Activated CD4-positive, alpha-beta memory T cell treated with anti-CD3 and anti-CD28 coated beads, Interleukin-2, amount 10 ng/mL, durations not matched to agents 7 days and 5 days (primary cell): ENCODE results near the gene KDM4F. TPM values are rescaled to one million over a fixed set of nuclear protein-coding genes. Genes with fewer than 3 reads are reported as not detected.

Experiments used
- CTCF ChIA-PET: fragments of 350-600 bp; sonication (Branson Sonifier 250); formaldehyde crosslinking; loops from one replicate; lab custom pipeline; 2021; ENCODE audit warnings: antibody characterized with exemption, inconsistent platforms; lab: Charles Lee
- POLR2A ChIA-PET: fragments of 350-600 bp; sonication (Branson Sonifier 250); formaldehyde crosslinking; loops from one replicate; lab custom pipeline; 2021; ENCODE audit warnings: antibody characterized with exemption; lab: Charles Lee
- DNase-seq: peaks from one replicate; pipeline ENCODE4 v3.0.0-alpha.2; 2020
- H3K27ac Mint-ChIP-seq: one replicate; pipeline ENCODE4 v1.8.0; 2021; ENCODE audit warnings: mild to moderate bottlenecking, mixed read lengths
- H3K27me3 Mint-ChIP-seq: one replicate; pipeline ENCODE4 v1.8.0; 2021; ENCODE audit warnings: mixed read lengths
- H3K36me3 Mint-ChIP-seq: one replicate; pipeline ENCODE4 v1.8.0; 2021; ENCODE audit warnings: low read depth, mixed read lengths
- H3K4me1 Mint-ChIP-seq: one replicate; pipeline ENCODE4 v1.8.0; 2021; ENCODE audit warnings: mixed read lengths
- H3K4me3 Mint-ChIP-seq: one replicate; pipeline ENCODE4 v1.8.0; 2021; ENCODE audit warnings: mild to moderate bottlenecking, mixed read lengths
- H3K9me3 Mint-ChIP-seq: one replicate; pipeline ENCODE4 v1.8.0; 2021; ENCODE audit warnings: mixed read lengths
- total RNA-seq, 2 experiments: library from RNA; stranded (reverse); gene quantifications; one replicate each; pipeline ENCODE4 v1.2.3, GENCODE V29; 2021

Gene KDM4F
- total RNA-seq, 2 experiments from 2014 or later: not detected

GRCh38 chr11:95084509-95084908 lies 35.3 kb downstream of the KDM4F start:
- no peaks in the 10 kb centered on the region for H3K9me3 Mint-ChIP-seq
- ChIA-PET CTCF (interaction anchor here (1.0 to 2.6 kb wide), 5 partner anchors 9 to 620 kb away, joined by 3 to 18 read pairs (median 4); partner anchors contain the start of genes CWC15 and SRSF8), POLR2A (interaction anchor here (1.0 to 2.6 kb wide), 6 partner anchors 10 to 704 kb away, joined by 3 to 22 read pairs (median 5); partner anchors contain the start of genes FAM76B and SRSF8)
- DNase-seq: peak; percentile 40
- H3K36me3 Mint-ChIP-seq: no peaks in the 10 kb centered on the region
- H3K27ac Mint-ChIP-seq: no peak overlapping the region
- peaks cover 32% of the 10 kb centered on the region for H3K4me1 Mint-ChIP-seq
- H3K27me3 Mint-ChIP-seq: no peaks in the 10 kb centered on the region
- H3K4me3 Mint-ChIP-seq: no peak overlapping the region

DNA sequence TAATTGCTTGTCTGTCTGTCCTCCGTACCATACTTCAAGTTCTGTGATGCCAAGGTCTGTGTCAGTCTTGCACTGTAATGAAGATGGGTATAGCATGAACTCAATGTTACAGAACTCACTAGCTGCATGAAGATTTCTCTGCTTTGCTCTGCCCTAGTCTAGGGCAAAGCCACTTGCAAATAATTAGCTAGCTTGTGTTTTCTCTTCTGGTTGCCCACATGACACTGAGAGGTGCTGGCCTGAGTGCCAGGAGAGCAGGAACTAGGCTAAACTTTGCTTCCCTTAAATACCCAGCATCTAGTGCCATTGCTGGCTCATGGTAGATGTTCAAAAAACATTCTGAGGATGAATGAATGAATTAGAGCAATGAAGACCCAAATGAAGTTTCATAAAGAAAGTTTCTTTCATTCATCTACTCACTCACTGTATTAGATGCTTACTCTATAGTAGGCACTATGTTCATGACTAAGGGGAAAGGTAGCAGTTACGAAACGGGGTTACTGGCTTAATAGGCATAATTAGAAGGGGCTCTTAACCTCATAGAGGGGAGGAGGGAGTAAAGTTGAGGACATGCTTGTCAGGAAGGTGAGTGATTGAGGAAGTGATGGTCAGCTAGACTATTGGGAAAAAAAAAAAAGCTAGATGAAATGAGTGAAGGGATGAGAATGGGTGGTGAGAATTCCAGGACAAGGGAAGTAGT lies 36.0 kb downstream of the KDM4F start:
- peaks cover 33% of the 10 kb centered on the region for H3K4me1 Mint-ChIP-seq
- CTCF ChIA-PET: interaction anchor here (1.0 to 2.6 kb wide), 5 partner anchors 8 to 620 kb away, joined by 3 to 18 read pairs (median 4); partner anchors contain the start of genes CWC15 and SRSF8
- H3K9me3 Mint-ChIP-seq: no peaks in the 10 kb centered on the region
- no peaks in the 10 kb centered on the region for H3K27me3 Mint-ChIP-seq
- DNase-seq: no peak
- H3K4me3 Mint-ChIP-seq: no peak overlapping the region
- POLR2A ChIA-PET: interaction anchor here (1.0 to 2.6 kb wide), 6 partner anchors 10 to 704 kb away, joined by 3 to 22 read pairs (median 5); partner anchors contain the start of genes FAM76B and SRSF8
- H3K27ac Mint-ChIP-seq: no peak overlapping the region
- no peaks in the 10 kb centered on the region for H3K36me3 Mint-ChIP-seq

DNA sequence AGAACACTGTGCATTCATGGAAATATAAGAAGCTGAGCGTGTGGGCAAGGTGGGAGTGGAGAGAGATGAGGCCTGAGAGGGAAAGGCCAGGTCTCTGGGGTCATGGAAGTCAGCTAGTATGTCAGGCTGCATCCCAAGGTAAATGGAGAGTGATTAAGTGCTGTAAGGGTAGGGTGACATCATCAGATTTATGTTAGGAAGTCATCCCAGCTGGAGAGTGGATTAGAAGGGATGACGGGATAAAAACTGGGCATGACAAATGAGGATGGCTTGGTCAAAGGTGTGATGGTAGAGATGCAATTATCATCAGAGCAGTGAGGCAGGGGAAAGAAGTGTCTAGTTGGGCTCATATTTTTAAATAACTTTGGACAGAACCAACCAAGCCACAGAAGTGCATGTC lies 36.9 kb downstream of the KDM4F start:
- ChIA-PET CTCF (interaction anchor here (1.6 to 2.6 kb wide), 2 partner anchors 18 to 22 kb away, joined by 3 to 18 read pairs; partner anchors contain the start of gene SRSF8), POLR2A (interaction anchor here (2.4 to 2.6 kb wide), 2 partner anchors 11 to 18 kb away, joined by 10 to 22 read pairs; partner anchors contain the start of gene SRSF8)
- Mint-ChIP-seq H3K9me3 (no peaks in the 10 kb centered on the region), H3K27ac (no peak overlapping the region), H3K4me1 (peaks cover 41% of the 10 kb centered on the region), H3K27me3 (no peaks in the 10 kb centered on the region), H3K4me3 (no peak overlapping the region), H3K36me3 (no peaks in the 10 kb centered on the region)
- no peak for DNase-seq

GRCh38 chr11:95086836-95087570 lies 37.8 kb downstream of the KDM4F start:
- H3K36me3 Mint-ChIP-seq: peaks cover 6% of the 10 kb centered on the region
- H3K4me3 Mint-ChIP-seq: no peak overlapping the region
- H3K4me1 Mint-ChIP-seq: peaks cover 50% of the 10 kb centered on the region
- CTCF ChIA-PET: interaction anchor here (9.4 kb wide), 1 partner anchor 18 kb away, joined by 167 read pairs; the partner anchor contains the start of gene SRSF8
- DNase-seq: no peak
- H3K27ac Mint-ChIP-seq: no peak overlapping the region
- no peaks in the 10 kb centered on the region for H3K9me3 Mint-ChIP-seq
- POLR2A ChIA-PET: interaction anchor here (0.7 to 7.6 kb wide), 2 partner anchors 9 to 16 kb away, joined by 3 to 253 read pairs; partner anchors contain the start of gene SRSF8
- H3K27me3 Mint-ChIP-seq: no peaks in the 10 kb centered on the region

DNA sequence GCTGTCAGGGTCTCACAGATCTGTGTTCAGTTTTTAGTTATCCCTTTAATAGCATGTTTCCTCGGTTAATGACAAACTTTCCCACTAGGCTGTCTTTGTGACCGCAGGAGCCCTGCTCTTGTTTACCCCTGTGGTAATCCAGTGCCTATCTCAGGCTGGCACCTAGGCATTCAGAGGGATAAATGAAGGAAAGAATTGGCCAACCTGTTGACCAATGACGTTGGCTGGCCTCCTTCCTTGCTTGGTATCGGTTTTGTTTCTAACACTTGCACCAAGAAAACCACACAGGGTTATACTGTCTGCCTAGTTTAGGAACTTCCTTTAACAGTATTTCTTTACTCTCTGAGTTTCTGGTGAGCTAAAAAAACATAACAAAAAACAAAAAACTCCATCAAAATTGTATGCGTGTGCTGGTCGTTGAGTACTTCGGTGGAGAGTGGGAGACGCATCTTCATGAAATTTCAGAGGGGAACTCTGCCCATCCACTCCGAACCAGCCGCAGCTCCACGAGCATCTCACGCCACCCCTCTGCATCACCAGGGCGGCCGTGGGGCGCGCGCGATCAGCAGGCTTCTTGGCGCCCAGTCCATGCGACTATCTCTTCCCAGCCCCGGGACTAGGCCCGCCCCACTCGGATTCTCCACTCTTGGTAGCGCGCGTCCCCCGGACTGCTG lies 39.9 kb downstream of the KDM4F start:
- H3K27ac Mint-ChIP-seq: peak overlapping the region; percentile 93
- H3K4me3 Mint-ChIP-seq: peak overlapping the region; percentile 84
- ChIA-PET POLR2A (interaction anchor here (0.7 to 7.6 kb wide), 20 partner anchors 8 to 1300 kb away, joined by 3 to 253 read pairs (median 8); partner anchors contain the start of genes CCDC82, CEP57, CWC15 and FAM76B), CTCF (interaction anchor here (1.1 to 9.4 kb wide), 5 partner anchors 9 to 142 kb away, joined by 4 to 167 read pairs (median 14); partner anchors contain the start of genes SESN3 and SRSF8)
- no peaks in the 10 kb centered on the region for H3K27me3 Mint-ChIP-seq
- peaks cover 6% of the 10 kb centered on the region for H3K36me3 Mint-ChIP-seq
- peaks cover 68% of the 10 kb centered on the region for H3K4me1 Mint-ChIP-seq
- no peaks in the 10 kb centered on the region for H3K9me3 Mint-ChIP-seq
- DNase-seq: peak; percentile 49

DNA sequence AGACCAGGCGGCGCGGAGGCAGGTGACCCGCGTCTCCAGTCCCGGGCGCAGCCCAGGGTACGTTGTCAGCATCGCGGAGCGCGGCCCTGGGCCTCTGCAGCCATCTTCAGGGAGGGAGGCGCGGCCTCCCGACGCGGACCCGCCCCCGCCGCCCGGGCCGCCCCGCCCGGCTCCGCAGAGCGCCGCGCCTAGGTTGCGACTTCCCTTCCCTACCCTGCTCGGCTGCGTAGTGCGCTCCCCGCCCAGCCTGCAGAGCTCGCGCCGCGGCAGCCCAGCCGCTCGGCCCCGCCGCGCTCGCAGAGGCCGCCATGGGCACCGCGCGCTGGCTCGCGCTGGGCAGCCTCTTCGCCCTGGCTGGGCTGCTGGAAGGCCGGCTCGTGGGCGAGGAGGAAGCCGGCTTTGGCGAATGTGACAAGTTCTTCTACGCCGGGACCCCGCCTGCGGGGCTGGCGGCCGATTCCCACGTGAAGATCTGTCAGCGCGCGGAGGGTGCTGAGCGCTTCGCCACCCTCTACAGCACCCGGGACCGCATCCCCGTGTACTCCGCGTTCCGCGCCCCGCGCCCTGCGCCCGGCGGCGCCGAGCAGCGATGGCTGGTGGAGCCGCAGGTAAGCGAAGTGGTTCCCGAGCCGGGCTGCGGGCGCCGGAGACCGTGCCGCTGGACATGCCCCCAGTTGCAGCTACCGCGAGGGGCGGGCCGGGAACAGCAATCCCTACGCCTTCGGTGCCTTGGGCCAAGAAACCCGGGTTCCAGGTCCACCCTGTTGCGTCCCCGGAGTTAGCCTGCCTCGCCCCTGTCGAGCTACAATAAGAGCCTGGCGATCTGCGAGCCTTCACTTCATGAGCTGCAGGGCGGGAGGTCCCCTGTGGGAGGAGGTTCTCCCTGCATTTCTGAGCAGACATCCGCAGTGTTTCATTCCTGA lies 40.7 kb downstream of the KDM4F start, which contains the start of gene ENDOD1:
TSS of gene ENDOD1 (plus strand) at position 227 of the 923 bp plus-strand sequence. CDS start at position 309, 82 bp downstream.
- peaks cover 67% of the 10 kb centered on the region for H3K4me1 Mint-ChIP-seq
- no peaks in the 10 kb centered on the region for H3K27me3 Mint-ChIP-seq
- no peaks in the 10 kb centered on the region for H3K9me3 Mint-ChIP-seq
- peaks cover 12% of the 10 kb centered on the region for H3K36me3 Mint-ChIP-seq
- H3K4me3 Mint-ChIP-seq: peak within 1 kb of the TSS; percentile 84
- H3K27ac Mint-ChIP-seq: peak within 1 kb of the TSS; percentile 93
- CTCF ChIA-PET: interaction anchor here (1.0 to 9.4 kb wide), 9 partner anchors 9 to 467 kb away, joined by 3 to 167 read pairs (median 4); partner anchors contain the start of genes SESN3 and SRSF8
- peak; percentile 88 for DNase-seq
- POLR2A ChIA-PET: interaction anchor here (0.6 to 7.6 kb wide), 17 partner anchors 9 to 1299 kb away, joined by 3 to 253 read pairs (median 11); partner anchors contain the start of genes CCDC82, CEP57, CWC15 and FAM76B

DNA sequence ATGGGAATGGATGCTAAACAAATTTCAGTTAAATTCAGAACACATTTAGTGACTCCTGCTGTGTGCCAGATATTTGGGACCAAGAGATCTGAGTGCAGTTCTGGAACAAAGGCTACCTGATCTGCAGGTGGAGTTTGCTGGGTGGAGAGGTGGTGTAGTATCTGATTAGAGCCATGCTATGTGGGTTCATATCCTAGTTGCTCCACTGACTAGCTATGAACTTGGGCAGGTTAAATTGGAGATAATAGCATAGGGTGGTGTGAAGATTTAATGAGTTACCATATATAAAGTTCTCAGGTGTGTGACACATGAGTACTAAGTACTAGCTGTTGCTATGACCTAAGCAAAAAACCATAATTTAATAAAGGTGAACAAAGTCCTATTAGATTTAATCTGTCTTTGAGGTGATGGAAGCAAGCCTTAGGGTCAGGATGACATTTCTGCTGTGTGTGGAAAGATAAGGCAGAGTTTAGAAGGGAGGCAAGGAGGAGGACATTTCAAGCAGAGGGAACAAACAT lies 42.5 kb downstream of the KDM4F start:
- POLR2A ChIA-PET: interaction anchor here (1.1 to 7.6 kb wide), 4 partner anchors 21 to 698 kb away, joined by 3 to 253 read pairs (median 37); partner anchors contain the start of genes CEP57, CWC15, FAM76B and KDM4D
- no peak for DNase-seq
- Mint-ChIP-seq H3K36me3 (peaks cover 15% of the 10 kb centered on the region), H3K4me3 (peak overlapping the region; percentile 28), H3K4me1 (peaks cover 74% of the 10 kb centered on the region), H3K9me3 (no peaks in the 10 kb centered on the region), H3K27me3 (no peaks in the 10 kb centered on the region), H3K27ac (no peak overlapping the region)
- CTCF ChIA-PET: interaction anchor here (0.6 to 9.4 kb wide), 7 partner anchors 11 to 61 kb away, joined by 3 to 167 read pairs (median 7); partner anchors contain the start of gene SRSF8

DNA sequence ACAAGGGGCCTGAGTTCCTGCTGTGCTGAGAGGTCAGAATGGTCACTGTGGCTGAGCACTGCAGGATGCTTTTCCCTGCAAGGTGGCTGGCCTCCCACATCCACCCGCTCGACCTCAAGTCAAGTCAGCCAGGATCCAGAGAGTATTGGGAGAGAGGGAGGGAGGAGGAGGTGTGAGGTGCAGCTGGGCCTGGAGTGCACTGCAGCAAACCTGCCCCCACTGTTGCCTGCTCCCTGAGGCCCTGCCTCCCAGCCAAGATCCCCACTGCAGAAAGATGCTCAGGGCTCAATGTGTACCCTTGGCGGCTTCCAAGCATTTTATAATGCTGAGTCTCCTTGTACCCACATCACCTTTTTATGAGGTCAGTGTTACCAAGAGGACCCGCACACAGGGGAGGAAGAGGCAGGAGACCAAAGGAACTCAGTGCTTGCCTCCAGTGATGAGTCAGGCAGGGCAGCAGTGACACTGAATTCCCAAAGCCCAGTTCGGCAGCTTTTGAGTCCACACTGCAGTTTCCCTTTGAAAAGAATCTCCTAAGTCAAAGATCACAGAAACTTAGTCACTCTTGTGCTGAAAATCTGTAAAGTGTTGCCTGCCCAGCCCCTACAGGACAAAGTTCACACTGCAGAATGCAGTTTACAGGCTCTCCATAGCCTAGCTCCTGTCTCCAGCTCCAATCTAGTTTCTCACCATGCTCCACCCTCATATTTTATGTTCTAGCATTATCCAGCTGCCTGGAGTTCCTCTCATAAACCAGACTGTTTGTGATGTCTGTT lies 43.5 kb downstream of the KDM4F start:
- POLR2A ChIA-PET: interaction anchor here (1.0 to 7.6 kb wide), 8 partner anchors 11 to 697 kb away, joined by 3 to 253 read pairs (median 5); partner anchors contain the start of genes CEP57, FAM76B and SRSF8
- CTCF ChIA-PET: interaction anchor here (1.1 to 9.4 kb wide), 10 partner anchors 8 to 613 kb away, joined by 3 to 167 read pairs (median 4); partner anchors contain the start of genes CWC15, KDM4D and SRSF8
- H3K27ac Mint-ChIP-seq: peak overlapping the region; percentile 8
- peaks cover 23% of the 10 kb centered on the region for H3K36me3 Mint-ChIP-seq
- no peaks in the 10 kb centered on the region for H3K9me3 Mint-ChIP-seq
- DNase-seq: peak; percentile 42
- H3K4me1 Mint-ChIP-seq: peaks cover 80% of the 10 kb centered on the region
- H3K4me3 Mint-ChIP-seq: no peak overlapping the region
- no peaks in the 10 kb centered on the region for H3K27me3 Mint-ChIP-seq

DNA sequence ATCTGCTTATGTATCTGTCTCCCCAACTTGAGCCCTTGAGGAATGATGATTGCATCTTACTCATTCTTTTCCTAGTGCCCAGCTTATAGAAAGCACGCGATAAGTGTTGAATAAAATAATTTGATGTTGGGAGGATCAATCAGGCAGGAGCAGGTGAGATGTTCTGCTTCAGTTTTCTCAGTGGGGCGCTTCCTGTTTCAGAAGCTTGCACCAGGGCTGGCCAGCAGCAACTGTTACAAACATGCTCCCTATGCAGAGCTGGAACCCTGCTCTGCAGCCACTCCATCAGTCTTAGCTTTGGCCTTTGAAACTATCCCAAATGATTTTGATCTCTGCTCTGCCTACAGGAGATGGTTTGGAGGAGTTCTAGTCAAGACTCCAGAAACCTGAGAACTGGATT lies 44.3 kb downstream of the KDM4F start:
- no peak overlapping the region for H3K4me3 Mint-ChIP-seq
- no peaks in the 10 kb centered on the region for H3K27me3 Mint-ChIP-seq
- no peak for DNase-seq
- H3K27ac Mint-ChIP-seq: peak overlapping the region; percentile 8
- POLR2A ChIA-PET: interaction anchor here (0.8 to 7.6 kb wide), 7 partner anchors 12 to 1309 kb away, joined by 3 to 253 read pairs (median 3); partner anchors contain the start of genes CEP57, FAM76B, MED17 and SRSF8
- CTCF ChIA-PET: interaction anchor here (1.0 to 9.4 kb wide), 11 partner anchors 9 to 613 kb away, joined by 3 to 167 read pairs (median 4); partner anchors contain the start of genes CWC15, KDM4D and SRSF8
- peaks cover 30% of the 10 kb centered on the region for H3K36me3 Mint-ChIP-seq
- H3K4me1 Mint-ChIP-seq: peaks cover 78% of the 10 kb centered on the region
- no peaks in the 10 kb centered on the region for H3K9me3 Mint-ChIP-seq
